ENCODE results near the gene TCN1. TPM values are rescaled to one million over a fixed set of nuclear protein-coding genes. Genes with fewer than 3 reads are reported as not detected.
"Not testable (repeated sequence)": the region's sequence is repeated elsewhere in the genome, so short reads cannot be mapped to it uniquely, and the experiment has no call there.

TCN1 gene
- total RNA-seq, 4 donors from 2014 or later, result not detected

GRCh38 chr11:59829358-59829757 lies 36.9 kb downstream of the TCN1 start:
- H3K36me3 ChIP-seq, result no peaks in the 10 kb centered on the region
- no peak overlapping the region for H3K27ac ChIP-seq
- no peaks in the 10 kb centered on the region for H3K27me3 ChIP-seq
- H3K4me3 ChIP-seq, result no peak overlapping the region
- no peak for TF ChIP-seq POLR2A (IDR thresholded peaks at IDR 0.05)
- no peaks in the 10 kb centered on the region for H3K4me1 ChIP-seq
- no peaks in the 10 kb centered on the region for H3K9me3 ChIP-seq
- no peak for DNase-seq

DNA sequence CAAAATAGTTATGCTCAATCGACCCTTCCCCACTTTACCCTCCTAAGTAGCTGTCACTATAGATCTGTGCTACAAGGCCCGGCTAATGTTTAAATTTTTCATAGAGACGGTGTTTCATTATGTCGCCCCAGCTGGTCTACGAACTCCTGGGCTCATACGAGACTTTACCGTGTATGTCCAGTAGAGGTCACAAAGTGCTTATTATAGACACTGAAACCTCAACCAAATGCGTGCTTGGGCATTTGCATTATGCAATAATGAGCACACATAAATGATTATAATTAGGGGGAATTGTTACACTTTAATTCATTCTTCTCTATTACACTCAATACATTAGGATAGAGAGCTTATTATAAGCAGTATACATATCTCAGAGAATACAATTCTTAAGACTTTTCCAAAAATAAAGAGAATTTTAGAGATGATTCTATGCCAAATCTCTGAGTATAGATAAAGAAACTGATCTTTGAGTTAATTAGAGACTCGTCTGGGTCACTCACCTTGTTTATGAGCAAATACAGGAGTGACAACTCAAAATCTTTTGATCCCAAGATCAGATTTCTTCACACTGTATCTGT lies 43.2 kb downstream of the TCN1 start:
- Histone ChIP-seq H3K4me1 (no peaks in the 10 kb centered on the region), H3K36me3 (no peaks in the 10 kb centered on the region), H3K9me3 (no peaks in the 10 kb centered on the region), H3K4me3 (no peak overlapping the region), H3K27me3 (no peaks in the 10 kb centered on the region), H3K27ac (no peak overlapping the region)
- DNase-seq, result peak in 1 of 3 donors; percentile 67
- peak in 4 of 6 experiments; percentile 45 to 89 (median 86) for TF ChIP-seq CTCF (IDR thresholded peaks at IDR 0.05)
- TF ChIP-seq POLR2A (IDR thresholded peaks at IDR 0.05), result no peak

GRCh38 chr11:59818572-59818971 lies 47.7 kb downstream of the TCN1 start:
- TF ChIP-seq CTCF (IDR thresholded peaks at IDR 0.05) (no peak), POLR2A (IDR thresholded peaks at IDR 0.05) (no peak)
- no peaks in the 10 kb centered on the region for H3K4me1 ChIP-seq
- H3K27me3 ChIP-seq, result no peaks in the 10 kb centered on the region
- no peaks in the 10 kb centered on the region for H3K36me3 ChIP-seq
- no peak overlapping the region for H3K27ac ChIP-seq
- DNase-seq, result no peak
- no peak overlapping the region for H3K4me3 ChIP-seq
- no peaks in the 10 kb centered on the region for H3K9me3 ChIP-seq

DNA sequence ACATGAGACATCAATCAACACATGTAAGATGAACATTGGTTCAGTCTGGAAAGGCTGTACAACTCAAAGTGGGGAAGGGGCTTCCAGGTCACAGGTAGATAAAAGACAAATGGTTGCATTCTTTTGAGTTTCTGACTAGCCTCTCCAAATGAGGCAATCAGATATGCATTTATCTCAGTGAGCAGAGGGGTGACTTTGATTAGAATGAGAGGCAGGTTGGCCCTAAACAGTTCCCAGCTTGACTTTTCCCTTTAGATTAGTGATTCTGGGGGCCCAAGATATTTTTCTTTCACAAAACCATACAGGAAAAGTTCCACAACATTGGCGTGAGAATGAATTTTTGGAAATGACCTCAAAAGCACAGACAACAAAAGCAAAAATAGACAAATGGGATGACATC lies 49.9 kb downstream of the TCN1 start:
- DNase-seq, H3K27me3 ChIP-seq, H3K27ac ChIP-seq, H3K36me3 ChIP-seq, H3K9me3 ChIP-seq, H3K4me1 ChIP-seq, H3K4me3 ChIP-seq: not testable (repeated sequence)

- no peak overlapping the region for H3K27ac ChIP-seq
- H3K9me3 ChIP-seq, result no peaks in the 10 kb centered on the region
- DNase-seq, result no peak
- TF ChIP-seq CTCF (IDR thresholded peaks at IDR 0.05) (no peak), POLR2A (IDR thresholded peaks at IDR 0.05) (no peak)
- no peak overlapping the region for H3K4me3 ChIP-seq
- no peaks in the 10 kb centered on the region for H3K27me3 ChIP-seq
- H3K36me3 ChIP-seq, result no peaks in the 10 kb centered on the region
- H3K4me1 ChIP-seq, result peaks cover 0 to 3% (median 0%) of the 10 kb centered on the region in 4 donors
These were observed 50.5 kb downstream of the TCN1 start for GRCh38 chr11:59815754-59816153.

GRCh38 chr11:59814021-59814420 lies 52.3 kb downstream of the TCN1 start:
- Histone ChIP-seq H3K4me3 (no peak overlapping the region), H3K36me3 (no peaks in the 10 kb centered on the region), H3K9me3 (no peaks in the 10 kb centered on the region), H3K4me1 (peaks cover 0 to 10% (median 3%) of the 10 kb centered on the region in 4 donors), H3K27ac (no peak overlapping the region), H3K27me3 (no peaks in the 10 kb centered on the region)
- no peak for TF ChIP-seq CTCF (IDR thresholded peaks at IDR 0.05)
- TF ChIP-seq POLR2A (IDR thresholded peaks at IDR 0.05), result no peak
- DNase-seq, result no peak

DNA sequence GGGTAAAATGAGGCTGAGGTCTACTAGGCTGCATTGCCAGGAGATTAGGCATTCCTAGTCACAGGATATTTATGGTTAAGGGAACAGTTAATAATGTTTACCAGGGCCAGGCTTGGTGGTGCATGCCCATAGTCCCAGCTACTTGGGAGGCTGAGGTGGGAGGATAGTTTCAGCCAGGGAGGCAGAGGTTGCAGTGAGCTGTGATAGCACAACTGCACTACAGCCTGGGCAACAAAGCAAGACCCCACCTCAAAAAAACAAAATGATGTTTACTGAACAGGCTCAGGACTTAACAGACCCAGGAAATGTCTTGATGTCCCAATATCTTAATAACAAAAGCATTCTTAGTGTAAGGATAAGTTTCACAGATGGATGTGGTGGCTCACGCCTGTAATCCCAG lies 52.9 kb downstream of the TCN1 start:
- peaks cover 0 to 10% (median 3%) of the 10 kb centered on the region in 4 donors for H3K4me1 ChIP-seq
- no peak for DNase-seq
- TF ChIP-seq POLR2A (IDR thresholded peaks at IDR 0.05) (no peak), CTCF (IDR thresholded peaks at IDR 0.05) (no peak)
- H3K9me3 ChIP-seq, result no peaks in the 10 kb centered on the region
- peaks cover 0 to 2% (median 0%) of the 10 kb centered on the region in 3 donors for H3K36me3 ChIP-seq
- no peak overlapping the region for H3K4me3 ChIP-seq
- no peak overlapping the region for H3K27ac ChIP-seq
- H3K27me3 ChIP-seq, result no peaks in the 10 kb centered on the region

All from Peyer's patch (tissue), 4 donors.